ENCODE data around the gene ATG2A. TPM values are rescaled to one million over a fixed set of nuclear protein-coding genes. Genes with fewer than 3 reads are reported as not detected.

Gene ATG2A
- total RNA-seq, 1 donor from 2014 or later, result 21.4 TPM

GRCh38 chr11:64881476-64881875, 35.5 kb downstream of the ATG2A start:
- Histone ChIP-seq H4K20me1 (ENCODE audit: insufficient read depth, low read length) (peaks cover 17% of the 10 kb centered on the region), H3K27ac (ENCODE audit: low read depth, low read length) (no peak overlapping the region), H2AFZ (ENCODE audit: low read depth, low read length) (no peak overlapping the region), H3K4me3 (ENCODE audit: insufficient read depth, low read depth, low read length) (no peak overlapping the region), H3K9me3 (ENCODE audit: insufficient read depth, low read depth, low read length) (no peaks in the 10 kb centered on the region), H3K4me2 (ENCODE audit: low read length) (no peak overlapping the region), H3K9ac (ENCODE audit: low read length) (no peak overlapping the region), H3K27me3 (ENCODE audit: insufficient read depth, low read length) (no peaks in the 10 kb centered on the region), H3K79me2 (ENCODE audit: insufficient read depth, low read length) (peaks cover 18% of the 10 kb centered on the region), H3K36me3 (ENCODE audit: insufficient read depth, low read length) (no peaks in the 10 kb centered on the region), H3K4me1 (ENCODE audit: insufficient read depth, low read length) (peaks cover 9% of the 10 kb centered on the region)
- Mint-ChIP-seq H3K27me3 (ENCODE audit: low read depth, unreplicated experiment) (peaks cover 5% of the 10 kb centered on the region), H3K9me3 (ENCODE audit: unreplicated experiment) (no peaks in the 10 kb centered on the region), H3K27ac (ENCODE audit: unreplicated experiment) (no peak overlapping the region), H3K36me3 (ENCODE audit: low read depth, unreplicated experiment) (peaks cover 5% of the 10 kb centered on the region), H3K4me1 (ENCODE audit: low read depth, unreplicated experiment) (peaks cover 8% of the 10 kb centered on the region), H3K4me3 (ENCODE audit: unreplicated experiment) (no peak overlapping the region)
- FAIRE-seq (no peak), DNase-seq (ENCODE audit: low read depth) (no peak)
- TF ChIP-seq CTCF (IDR thresholded peaks at IDR 0.05; ENCODE audit: insufficient read depth, low read depth, low read length), result no peak
- TF ChIP-seq EZH2 (IDR thresholded peaks at IDR 0.05; ENCODE audit: insufficient read depth, low read length), result no peak

- Mint-ChIP-seq H3K36me3 (ENCODE audit: low read depth, unreplicated experiment) (peaks cover 12% of the 10 kb centered on the region), H3K9me3 (ENCODE audit: unreplicated experiment) (no peaks in the 10 kb centered on the region), H3K4me1 (ENCODE audit: low read depth, unreplicated experiment) (peaks cover 10% of the 10 kb centered on the region), H3K27me3 (ENCODE audit: low read depth, unreplicated experiment) (peaks cover 5% of the 10 kb centered on the region), H3K27ac (ENCODE audit: unreplicated experiment) (no peak overlapping the region), H3K4me3 (ENCODE audit: unreplicated experiment) (peak overlapping the region; percentile 34)
- Histone ChIP-seq H3K79me2 (ENCODE audit: insufficient read depth, low read length) (peaks cover 29% of the 10 kb centered on the region), H3K27me3 (ENCODE audit: insufficient read depth, low read length) (no peaks in the 10 kb centered on the region), H3K36me3 (ENCODE audit: insufficient read depth, low read length) (no peaks in the 10 kb centered on the region), H3K4me3 (ENCODE audit: insufficient read depth, low read depth, low read length) (no peak overlapping the region), H3K9me3 (ENCODE audit: insufficient read depth, low read depth, low read length) (no peaks in the 10 kb centered on the region), H3K4me2 (ENCODE audit: low read length) (no peak overlapping the region), H3K27ac (ENCODE audit: low read depth, low read length) (no peak overlapping the region), H2AFZ (ENCODE audit: low read depth, low read length) (no peak overlapping the region), H3K4me1 (ENCODE audit: insufficient read depth, low read length) (peaks cover 20% of the 10 kb centered on the region), H4K20me1 (ENCODE audit: insufficient read depth, low read length) (peaks cover 28% of the 10 kb centered on the region), H3K9ac (ENCODE audit: low read length) (no peak overlapping the region)
- FAIRE-seq, result no peak
- DNase-seq (ENCODE audit: low read depth), result no peak
- TF ChIP-seq CTCF (IDR thresholded peaks at IDR 0.05; ENCODE audit: insufficient read depth, low read depth, low read length) (no peak), EZH2 (IDR thresholded peaks at IDR 0.05; ENCODE audit: insufficient read depth, low read length) (no peak)
Observed at GRCh38 chr11:64880240-64881001, 36.6 kb downstream of the ATG2A start.

Measured in astrocyte (in vitro differentiated cells and primary cell).